ENCODE data around the gene RBMS3.
"Not testable (repeated sequence)": the region's sequence is repeated elsewhere in the genome, so short reads cannot be mapped to it uniquely, and the experiment has no call there.

RBMS3 gene

DNA sequence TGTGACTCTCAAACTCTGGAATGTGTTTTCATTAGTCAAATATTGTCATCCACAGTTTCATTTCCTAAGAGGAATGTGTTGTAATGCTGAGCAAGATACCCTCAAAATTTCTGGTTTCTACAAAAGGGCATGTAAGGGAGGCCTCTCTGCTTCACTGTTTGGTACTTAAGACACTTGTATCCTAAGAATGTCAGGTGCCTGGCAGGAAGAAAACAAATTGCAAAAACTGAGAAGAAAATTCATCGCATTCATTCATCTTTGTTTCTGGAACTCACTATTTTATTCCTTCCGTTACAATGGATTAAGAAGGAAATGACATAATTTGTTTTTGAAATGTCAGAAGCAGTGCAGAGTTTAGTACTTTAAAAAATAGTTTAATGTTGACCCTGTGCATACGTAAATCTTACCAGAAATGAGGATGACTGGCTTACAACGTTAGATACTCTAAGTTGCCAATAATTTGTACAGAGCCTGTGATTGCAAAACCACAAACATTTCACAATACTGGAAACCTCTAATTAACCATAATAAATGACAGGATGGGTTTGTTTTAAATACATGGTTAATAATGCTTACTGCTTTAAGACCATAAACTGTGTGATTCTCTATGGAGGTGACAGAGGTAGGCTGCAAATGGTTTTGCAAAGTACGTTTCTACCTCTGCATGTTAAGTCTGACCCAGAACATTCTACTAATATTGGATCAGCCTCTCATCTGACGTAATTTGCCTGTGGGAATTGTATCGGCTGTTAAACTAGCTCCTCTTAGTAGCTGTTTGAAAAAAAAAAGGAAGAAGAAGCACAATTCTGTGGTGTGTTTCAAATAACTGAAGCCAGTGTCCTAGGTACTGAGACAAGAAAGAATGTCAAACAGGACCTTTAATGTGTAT lies 477.8 kb downstream of the RBMS3 start:
- DNase-seq, result no peak

DNA sequence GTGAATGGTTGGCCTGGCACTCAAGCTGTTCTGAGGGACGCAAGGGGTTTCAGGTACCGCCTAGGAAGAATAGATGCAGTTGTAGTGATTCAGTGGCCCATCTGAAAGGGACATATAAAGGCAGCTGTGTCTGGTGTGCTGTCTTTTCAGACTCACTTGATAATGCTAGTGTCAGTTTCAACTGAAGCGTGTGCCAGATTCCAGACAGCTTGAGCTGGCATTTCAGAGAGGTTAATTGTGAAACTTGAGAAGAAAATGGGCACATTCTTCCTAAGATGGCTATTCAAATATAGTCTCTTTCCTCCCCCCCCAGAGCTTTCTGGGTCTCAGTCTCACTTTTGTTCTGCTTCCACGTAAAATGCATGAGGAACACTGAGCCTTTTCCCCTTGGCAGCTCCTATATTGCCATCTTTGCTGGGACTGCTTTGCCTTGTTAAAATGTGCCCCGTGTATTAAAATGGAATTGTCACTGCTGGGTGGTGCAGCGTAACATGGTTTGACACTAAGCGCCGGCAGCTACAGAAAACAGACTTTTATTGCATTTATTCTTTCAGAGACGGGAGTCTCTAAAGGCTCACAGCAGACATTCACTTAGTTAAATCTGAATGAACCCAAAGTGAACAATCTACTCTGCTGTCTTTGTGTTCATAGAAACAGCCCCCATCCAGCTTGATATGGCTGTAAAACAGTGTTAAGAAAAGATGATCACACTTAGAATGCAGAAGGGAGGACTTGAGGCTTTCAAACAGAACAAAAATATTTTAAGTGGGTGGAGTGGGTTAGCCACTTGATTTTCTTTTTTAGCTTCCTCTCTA lies 478.7 kb downstream of the RBMS3 start:
- DNase-seq, result peak; percentile 4

DNA sequence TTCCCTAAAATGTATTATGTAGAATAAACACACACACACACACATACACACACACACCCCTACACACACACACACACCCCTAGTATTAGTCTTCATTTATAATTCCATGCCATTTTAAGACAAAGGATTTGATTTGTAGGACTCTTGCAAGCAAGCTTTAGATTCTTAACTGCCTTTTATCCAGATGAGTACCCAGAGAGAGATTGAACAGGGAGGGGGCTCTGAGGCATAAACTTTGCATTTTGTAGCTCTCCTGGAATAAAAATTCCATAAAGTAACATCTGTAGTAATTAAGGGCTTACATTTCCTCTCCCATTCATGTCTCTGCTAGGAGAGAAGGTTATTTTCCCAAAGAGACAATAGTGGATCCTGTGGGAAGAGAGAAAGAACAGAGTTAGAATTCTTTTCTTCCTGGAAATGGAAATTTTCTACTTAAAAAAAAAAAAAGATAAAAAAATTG lies 479.4 kb downstream of the RBMS3 start:
- DNase-seq, result no peak

DNA sequence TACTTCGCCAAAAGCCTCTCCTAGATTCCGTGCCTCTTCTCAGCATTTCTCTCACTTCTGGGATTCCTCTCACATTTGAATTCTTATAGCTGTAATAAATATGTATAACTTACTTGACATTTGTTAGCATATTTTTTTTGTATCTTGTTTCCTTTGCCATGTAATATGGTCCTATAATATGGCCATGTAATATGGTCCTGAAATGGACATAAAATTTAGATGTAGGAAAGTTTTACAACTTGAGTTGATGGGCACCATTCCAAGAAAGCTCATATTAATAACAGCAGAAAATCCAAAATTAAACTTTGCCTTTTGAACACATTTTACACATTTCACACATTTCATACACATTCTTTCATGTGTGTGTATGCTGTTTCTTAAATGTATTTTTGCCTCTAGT lies 480.6 kb downstream of the RBMS3 start:
- DNase-seq, result no peak

DNA sequence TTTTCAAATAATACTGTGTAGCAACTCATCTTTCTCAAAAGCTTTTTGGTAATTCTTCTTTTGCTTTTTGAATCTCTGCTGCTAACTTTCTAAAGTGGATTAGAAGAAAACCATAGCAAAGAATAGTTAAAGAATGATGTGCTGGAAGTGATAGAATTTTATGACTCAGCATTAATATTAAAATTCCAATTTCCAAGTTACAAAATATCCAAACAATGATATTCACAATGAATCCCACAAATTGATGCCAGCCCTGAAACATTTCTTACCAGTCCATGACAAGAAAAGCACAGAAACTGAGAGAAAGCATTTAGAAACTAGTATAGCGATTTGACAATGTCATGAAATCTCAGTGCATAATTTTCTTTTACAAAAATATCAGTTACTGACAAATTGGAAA lies 482.2 kb downstream of the RBMS3 start:
- no peak for DNase-seq

GRCh38 chr3:29764041-29764440 lies 483.2 kb downstream of the RBMS3 start:
- no peak for DNase-seq

DNA sequence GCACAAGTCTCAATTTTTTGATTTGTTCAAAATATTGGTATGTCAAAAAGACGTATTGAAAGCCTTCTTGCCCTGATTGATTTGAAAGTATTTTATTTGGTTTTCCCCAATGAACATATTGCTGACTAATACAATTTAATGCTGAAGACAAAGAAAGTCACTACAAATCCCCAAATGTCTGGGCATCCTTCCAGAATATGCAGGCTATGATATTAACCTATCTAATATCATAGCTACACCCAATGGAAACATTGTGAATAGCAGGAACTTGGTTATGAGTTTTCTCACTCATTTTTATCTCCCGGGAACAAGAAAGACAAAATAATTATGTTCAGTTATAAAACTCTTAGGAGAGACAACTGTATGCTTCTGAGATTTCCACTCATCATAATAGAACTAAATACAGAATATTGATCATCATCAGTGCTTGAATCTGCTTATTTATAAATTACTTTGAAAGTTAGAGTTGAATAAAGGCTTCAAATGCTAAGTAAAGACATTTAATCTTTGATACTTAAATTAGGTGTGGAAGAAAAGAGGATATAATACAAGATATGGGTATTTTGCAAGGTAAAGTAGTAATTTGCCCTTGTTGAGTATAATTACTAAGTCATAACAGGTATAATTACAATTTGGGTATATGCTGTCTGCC lies 483.9 kb downstream of the RBMS3 start:
- no peak for DNase-seq

DNA sequence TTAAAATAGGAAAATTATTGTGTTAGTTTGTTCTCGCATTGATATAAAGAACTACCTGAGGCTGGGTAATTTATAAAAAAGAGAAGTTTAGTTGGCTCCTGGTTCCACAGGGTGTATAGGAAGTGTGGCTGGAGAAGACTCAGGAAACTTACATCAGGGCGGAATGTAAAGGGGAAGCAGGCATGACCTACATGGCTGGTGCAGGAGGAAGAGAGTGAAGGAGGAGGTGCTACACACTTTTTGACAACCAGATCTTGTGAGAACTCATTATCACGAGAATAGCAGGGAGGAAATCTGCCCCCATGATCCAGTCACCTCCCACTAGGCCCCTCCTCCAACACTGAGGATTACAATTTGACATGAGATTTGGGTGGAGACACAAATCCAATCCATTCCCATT lies 490.7 kb downstream of the RBMS3 start:
- DNase-seq, result no peak

- no peak for DNase-seq
These were observed 491.6 kb downstream of the RBMS3 start for GRCh38 chr3:29772436-29772835.

DNA sequence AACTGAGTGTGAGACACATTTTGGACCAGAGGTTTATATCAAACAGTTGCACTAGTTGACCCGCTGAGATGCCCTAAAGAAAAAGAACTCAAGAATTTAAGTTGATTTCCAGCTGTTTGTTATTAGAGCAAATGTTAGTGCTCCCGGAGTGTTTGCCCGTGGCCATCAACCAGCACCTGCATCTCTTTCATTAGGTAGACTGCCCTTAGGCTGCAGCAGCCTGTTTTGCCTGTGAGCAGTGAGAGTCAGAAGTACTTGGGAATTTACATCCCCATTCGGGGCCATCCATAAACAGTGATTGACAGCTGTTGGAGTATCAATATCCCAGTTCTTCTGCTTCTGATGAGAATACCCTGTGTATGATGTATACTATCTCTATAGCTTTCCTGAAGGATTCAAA lies 492.6 kb downstream of the RBMS3 start:
- no peak for DNase-seq

DNA sequence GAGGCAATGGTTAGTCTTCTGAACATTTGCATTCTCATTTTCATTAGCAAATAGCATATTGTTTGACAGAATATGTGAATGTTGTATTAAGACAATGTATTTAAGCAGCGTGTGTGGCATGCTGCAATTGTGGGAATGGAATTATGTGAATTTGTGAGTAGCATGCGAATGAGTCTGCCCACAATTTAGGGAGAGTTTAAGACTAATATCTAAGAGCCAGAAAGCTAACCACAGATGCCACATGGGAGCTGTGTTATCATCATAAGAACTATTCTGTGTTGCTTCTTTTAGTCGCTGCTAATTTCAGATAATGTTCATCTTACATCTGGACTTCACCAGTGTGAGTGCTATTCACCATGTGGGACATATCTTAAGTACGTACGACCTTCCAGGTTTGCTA lies 494.5 kb downstream of the RBMS3 start:
- DNase-seq, result no peak

DNA sequence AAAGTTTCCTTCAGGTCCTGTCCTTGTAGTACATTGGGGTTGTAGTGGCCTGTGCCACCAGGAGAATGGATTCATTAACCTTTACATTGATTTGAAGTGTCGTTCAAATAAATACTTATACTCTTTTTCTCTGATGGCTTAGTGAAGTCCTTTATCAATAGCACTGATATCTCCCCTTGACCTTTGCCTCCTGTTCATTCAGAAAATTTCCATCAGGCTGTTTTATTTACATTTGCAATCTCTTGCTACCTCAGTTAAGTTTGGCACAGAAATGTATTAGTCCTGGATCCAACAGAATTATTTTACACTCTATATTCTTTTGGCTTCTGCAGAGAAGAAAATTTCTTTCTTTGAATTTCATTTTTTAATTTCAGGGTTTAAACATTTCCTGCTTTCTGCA lies 497.0 kb downstream of the RBMS3 start:
- no peak for DNase-seq

- DNase-seq, result no peak
These were observed 508.8 kb downstream of the RBMS3 start for GRCh38 chr3:29789686-29790085.

DNA sequence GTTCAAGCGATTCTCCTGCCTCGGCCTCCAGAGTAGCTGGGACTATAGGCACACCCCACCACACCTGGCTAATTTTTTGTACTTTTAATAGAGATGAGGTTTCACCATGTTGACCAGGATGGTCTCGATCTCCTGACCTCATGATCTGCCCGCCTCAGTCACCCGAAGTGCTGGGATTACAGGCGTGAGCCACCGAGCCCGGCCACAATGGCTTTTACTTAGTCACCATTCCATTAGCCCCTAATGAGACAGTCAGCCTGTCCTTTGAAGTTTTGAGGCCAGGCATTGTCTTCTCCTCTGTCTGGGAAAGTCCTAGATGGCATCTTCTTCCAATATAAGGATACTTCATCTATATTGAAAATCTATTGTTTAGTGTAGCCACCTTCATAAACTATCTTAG lies 515.9 kb downstream of the RBMS3 start:
- no peak for DNase-seq

DNA sequence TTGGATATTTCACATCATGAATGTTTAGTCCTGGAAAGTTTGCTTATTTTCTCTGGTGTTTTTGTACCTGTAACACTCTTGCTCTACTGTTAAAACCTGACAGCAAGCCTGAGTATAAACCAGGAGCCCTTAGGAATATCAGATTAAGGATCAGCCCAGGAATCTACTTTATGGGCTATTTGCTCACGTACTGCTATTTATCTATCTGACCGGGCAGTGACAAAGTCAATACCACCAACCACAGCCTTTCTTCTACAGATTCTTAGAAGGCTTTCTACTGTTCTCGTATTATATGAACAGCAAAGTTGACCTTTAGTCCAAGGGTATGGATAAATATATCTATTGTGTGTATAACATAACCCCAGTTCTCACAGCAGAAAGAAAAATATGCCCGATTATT lies 521.2 kb downstream of the RBMS3 start:
- no peak for DNase-seq

GRCh38 chr3:29804044-29804443 lies 523.2 kb downstream of the RBMS3 start:
- DNase-seq, result no peak

DNA sequence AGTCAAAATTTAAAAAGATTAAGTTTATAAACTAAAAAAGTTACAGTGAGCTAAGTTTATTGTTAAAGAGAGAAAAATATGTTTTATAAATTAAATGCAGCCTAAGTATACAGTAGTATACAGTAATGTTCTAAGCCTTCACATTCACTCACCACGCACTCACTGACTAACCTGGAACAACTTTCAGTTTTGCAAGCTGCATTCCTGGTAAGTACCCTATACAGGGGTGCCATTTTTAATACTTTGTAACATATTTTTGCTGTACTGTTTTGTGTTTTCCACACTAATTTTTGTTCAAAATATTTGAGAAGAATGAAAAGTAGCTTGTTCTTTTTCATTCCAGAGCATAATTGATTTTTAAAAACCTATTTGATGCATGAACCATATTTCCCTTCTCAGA lies 524.9 kb downstream of the RBMS3 start:
- DNase-seq, result no peak

DNA sequence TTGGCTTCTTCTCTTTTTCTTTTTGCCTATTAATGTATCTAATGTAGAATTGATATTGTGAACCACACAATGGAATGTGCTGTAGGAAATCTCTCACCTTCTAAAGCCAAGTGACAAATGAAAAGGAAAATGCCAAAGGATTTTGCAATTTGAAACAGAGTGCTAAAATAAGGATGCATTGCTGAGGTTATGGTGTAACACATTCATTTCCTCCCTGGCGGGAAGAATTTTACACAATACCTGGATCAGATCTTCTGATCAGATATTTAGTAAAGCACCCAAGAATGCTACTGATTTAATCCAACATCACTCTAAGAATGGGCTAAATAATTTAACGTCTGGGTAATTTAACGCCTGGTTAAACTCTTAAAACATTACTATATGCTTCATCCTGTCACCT lies 527.5 kb downstream of the RBMS3 start:
- DNase-seq, result not testable (repeated sequence)

GRCh38 chr3:29822071-29822470 lies 541.2 kb downstream of the RBMS3 start:
- DNase-seq, result no peak

DNA sequence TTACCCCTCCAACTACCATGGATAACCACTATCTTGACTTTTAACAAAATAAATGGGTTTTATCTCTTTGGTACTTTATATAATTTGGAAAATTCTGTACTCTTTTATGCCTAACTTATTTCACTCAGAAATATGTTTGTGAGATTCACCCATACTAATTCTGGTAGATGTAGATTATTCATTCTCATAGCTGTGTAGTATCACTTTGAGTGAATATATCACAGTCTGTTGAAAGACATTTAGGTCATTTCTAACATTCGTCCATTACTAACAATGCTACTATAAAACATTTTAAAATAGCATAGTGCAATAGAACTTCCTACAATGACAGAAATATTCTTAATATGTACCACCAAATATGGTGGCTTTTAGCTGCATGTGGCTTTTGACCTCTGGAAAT lies 542.4 kb downstream of the RBMS3 start:
- DNase-seq, result no peak

DNA sequence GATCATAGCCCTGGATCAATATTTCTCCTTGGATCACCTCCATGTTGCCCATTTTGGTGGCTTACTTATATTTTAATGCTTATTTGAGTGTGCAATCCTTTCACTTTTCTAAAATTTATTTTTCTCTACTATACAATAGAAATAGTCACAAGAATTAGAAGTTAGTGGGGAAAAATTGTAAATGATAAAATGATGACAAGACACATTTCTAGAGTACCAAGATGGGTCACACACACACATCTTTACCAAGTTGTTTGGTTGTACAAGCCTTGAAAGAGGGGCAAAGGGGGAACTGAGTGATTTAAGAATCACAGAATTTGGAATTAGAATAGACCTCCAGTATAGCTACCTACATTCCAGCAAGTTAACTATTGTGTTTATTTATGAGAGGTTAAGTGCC lies 545.8 kb downstream of the RBMS3 start:
- no peak for DNase-seq

- DNase-seq, result no peak
These were observed 546.9 kb downstream of the RBMS3 start for GRCh38 chr3:29827756-29828155.

- DNase-seq, result no peak
These were observed 548.5 kb downstream of the RBMS3 start for GRCh38 chr3:29829340-29829739.

- no peak for DNase-seq
These were observed 569.8 kb downstream of the RBMS3 start for GRCh38 chr3:29850641-29851040.

All from DMS79 (cell line).